Subcutaneous adipose tissue (tissue), 4 donors: ENCODE measurements around the gene BASP1. TPM values are rescaled to one million over a fixed set of nuclear protein-coding genes. Genes with fewer than 3 reads are reported as not detected.

Experiments used
- total RNA-seq, 4 donors: library from RNA; depleted of rRNA; stranded (reverse); fragments of >200 nt; gene quantifications; one replicate each; pipeline ENCODE4 v1.1.0, GENCODE V29; 2016
- TF ChIP-seq, protein P1 (sequence below): fragments of 450-650 bp; IDR thresholded peaks from one replicate; pipeline ENCODE4 v1.5.1; 2016; ENCODE audit warnings: low read depth, mild to moderate bottlenecking, control low read depth, antibody characterized with exemption, moderate library complexity

Gene BASP1
- total RNA-seq, 4 donors from 2014 or later: 15.3 to 80.7 (median 33.5) TPM

GRCh38 chr5:17186256-17186655 is 31.2 kb upstream of the BASP1 start:
- TF ChIP-seq, protein P1, sequence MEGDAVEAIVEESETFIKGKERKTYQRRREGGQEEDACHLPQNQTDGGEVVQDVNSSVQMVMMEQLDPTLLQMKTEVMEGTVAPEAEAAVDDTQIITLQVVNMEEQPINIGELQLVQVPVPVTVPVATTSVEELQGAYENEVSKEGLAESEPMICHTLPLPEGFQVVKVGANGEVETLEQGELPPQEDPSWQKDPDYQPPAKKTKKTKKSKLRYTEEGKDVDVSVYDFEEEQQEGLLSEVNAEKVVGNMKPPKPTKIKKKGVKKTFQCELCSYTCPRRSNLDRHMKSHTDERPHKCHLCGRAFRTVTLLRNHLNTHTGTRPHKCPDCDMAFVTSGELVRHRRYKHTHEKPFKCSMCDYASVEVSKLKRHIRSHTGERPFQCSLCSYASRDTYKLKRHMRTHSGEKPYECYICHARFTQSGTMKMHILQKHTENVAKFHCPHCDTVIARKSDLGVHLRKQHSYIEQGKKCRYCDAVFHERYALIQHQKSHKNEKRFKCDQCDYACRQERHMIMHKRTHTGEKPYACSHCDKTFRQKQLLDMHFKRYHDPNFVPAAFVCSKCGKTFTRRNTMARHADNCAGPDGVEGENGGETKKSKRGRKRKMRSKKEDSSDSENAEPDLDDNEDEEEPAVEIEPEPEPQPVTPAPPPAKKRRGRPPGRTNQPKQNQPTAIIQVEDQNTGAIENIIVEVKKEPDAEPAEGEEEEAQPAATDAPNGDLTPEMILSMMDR: no peak

DNA sequence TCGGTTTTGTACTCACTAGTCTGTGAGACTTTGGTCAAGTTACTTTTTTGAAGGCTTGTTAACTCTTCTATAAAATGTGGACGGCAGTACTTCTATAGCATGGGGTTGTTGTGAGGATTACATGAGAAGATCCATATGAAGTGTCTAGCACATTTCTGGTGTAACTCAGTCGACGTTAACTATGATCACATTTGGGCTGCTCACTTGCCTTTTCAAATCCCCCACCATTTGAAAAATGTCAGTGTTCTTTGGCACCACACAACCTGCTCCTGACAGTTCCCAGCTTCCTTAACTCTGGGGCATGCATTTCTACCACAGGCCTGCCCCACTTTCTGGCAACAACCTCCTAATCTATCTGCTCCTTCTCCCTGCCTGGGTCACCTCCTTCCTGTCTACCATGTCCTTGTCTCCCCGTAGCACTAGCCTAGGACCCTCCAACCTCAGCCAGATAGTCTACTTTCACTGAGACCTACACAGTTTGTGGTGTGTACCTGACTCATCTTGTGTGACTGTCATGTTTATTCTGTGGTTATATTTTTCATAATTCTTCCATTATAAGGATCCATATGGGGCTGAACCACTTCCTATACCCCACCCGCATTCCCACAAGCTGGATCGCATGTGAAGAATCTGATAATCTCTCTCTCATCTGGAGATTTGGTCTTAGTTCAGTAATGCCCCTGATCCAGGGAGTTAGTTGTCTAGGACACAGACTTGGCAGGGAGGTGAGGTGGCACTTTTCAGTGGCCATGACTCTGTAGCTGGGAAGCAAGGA is 30.2 kb upstream of the BASP1 start:
- TF ChIP-seq, protein P1: no peak

- TF ChIP-seq, protein P1: no peak
Observed at GRCh38 chr5:17187786-17188170, 29.7 kb upstream of the BASP1 start.

GRCh38 chr5:17189381-17190036 is 27.9 kb upstream of the BASP1 start:
- TF ChIP-seq, protein P1: no peak

DNA sequence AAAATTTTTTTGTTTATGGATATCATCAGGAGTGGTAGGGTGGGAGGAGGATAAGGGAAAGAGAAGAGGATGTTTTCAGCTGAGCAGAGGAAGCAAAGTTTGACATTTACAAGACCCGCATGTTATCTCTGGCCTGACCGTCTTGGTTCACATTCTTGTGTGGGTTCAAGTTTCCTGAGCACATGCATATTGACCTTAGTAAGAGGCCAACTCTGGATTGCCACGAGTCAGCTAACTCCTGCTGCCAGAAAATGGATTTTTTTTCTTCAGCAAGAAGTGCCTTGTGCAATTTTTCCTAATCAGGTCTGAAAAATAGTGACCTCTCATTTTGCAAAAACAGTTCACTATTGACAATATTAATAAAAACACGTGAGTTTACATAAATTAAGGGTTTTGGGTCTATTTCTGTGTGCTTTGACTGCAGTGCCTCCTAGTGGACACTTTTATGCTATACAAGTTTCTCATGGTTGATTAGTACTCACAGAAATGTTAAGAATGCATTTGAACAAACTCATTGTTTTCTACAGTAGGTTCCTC is 27.1 kb upstream of the BASP1 start:
- TF ChIP-seq, protein P1: no peak

- TF ChIP-seq, protein P1: no peak
Observed at GRCh38 chr5:17190799-17191391, 26.5 kb upstream of the BASP1 start.

DNA sequence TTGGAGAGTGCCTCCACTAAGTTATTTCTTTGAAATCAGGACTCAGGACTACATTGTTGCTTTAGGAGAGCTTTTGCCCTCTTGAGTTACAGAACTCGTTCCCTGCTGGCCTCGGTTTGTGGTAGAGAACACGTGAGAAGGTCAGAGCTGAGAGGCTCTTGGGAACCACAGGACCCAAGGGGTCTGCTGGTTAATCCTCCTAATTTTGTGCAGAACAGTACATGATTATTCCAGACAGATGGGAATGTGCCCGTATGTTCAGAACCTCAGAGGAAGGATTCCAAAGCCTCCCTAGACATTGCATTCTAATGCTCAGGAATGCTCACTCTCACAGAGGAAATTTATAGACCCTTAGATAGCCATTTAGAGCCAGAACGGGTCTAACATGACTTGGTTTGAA is 25.2 kb upstream of the BASP1 start:
- TF ChIP-seq, protein P1: no peak
